ENCODE data around the gene BDH1. TPM values are rescaled to one million over a fixed set of nuclear protein-coding genes. Genes with fewer than 3 reads are reported as not detected.

Gene BDH1
- total RNA-seq, 1 experiment from 2014 or later: 57.6 TPM

- no peak for TF ChIP-seq EZH2 (IDR thresholded peaks at IDR 0.05; ENCODE audit: borderline replicate concordance, low read depth, low read length, poor library complexity, severe bottlenecking)
- TF ChIP-seq CTCF (conservative IDR thresholded peaks at IDR 0.05; ENCODE audit: low read depth, low read length): no peak
- peaks cover 34% of the 10 kb centered on the region for H3K4me1 ChIP-seq (ENCODE audit: insufficient read depth, low read length, poor library complexity, severe bottlenecking)
- H3K36me3 ChIP-seq (ENCODE audit: insufficient read depth, low read length, poor library complexity, severe bottlenecking): no peaks in the 10 kb centered on the region
- no peaks in the 10 kb centered on the region for H3K27me3 ChIP-seq (replicated peaks; ENCODE audit: insufficient read depth, low read depth, low read length, poor library complexity)
- H3K27ac ChIP-seq (ENCODE audit: low read depth, low read length, poor library complexity, severe bottlenecking): peak overlapping the region; percentile 67
- BruUV-seq (replicated peaks): no TSS peak
- no peak overlapping the region for H3K4me3 ChIP-seq (ENCODE audit: low read depth, low read length, poor library complexity, severe bottlenecking)
- intact Hi-C loops (cut with micrococcal nuclease; ENCODE audit: unreplicated experiment): no loop called here
- POLR2A ChIA-PET (ENCODE audit: low non-redundant PET): no interaction called here
- CTCF ChIA-PET: no interaction called here
- H3K9me3 ChIP-seq (ENCODE audit: low read depth, low read length, poor library complexity, severe bottlenecking): no peaks in the 10 kb centered on the region
- DNase-seq (ENCODE audit: low spot score): no peak
These were observed 89.7 kb downstream of the BDH1 start for GRCh38 chr3:197465996-197466549.

- no peak for DNase-seq (ENCODE audit: low spot score)
- CTCF ChIA-PET: no interaction called here
- no peak overlapping the region for H3K4me3 ChIP-seq (ENCODE audit: low read depth, low read length, poor library complexity, severe bottlenecking)
- H3K36me3 ChIP-seq (ENCODE audit: insufficient read depth, low read length, poor library complexity, severe bottlenecking): no peaks in the 10 kb centered on the region
- BruUV-seq (replicated peaks): no TSS peak
- H3K27me3 ChIP-seq (replicated peaks; ENCODE audit: insufficient read depth, low read depth, low read length, poor library complexity): no peaks in the 10 kb centered on the region
- TF ChIP-seq EZH2 (IDR thresholded peaks at IDR 0.05; ENCODE audit: borderline replicate concordance, low read depth, low read length, poor library complexity, severe bottlenecking) (no peak), CTCF (conservative IDR thresholded peaks at IDR 0.05; ENCODE audit: low read depth, low read length) (no peak)
- no peak overlapping the region for H3K27ac ChIP-seq (ENCODE audit: low read depth, low read length, poor library complexity, severe bottlenecking)
- POLR2A ChIA-PET (ENCODE audit: low non-redundant PET): no interaction called here
- peaks cover 29% of the 10 kb centered on the region for H3K4me1 ChIP-seq (ENCODE audit: insufficient read depth, low read length, poor library complexity, severe bottlenecking)
- H3K9me3 ChIP-seq (ENCODE audit: low read depth, low read length, poor library complexity, severe bottlenecking): no peaks in the 10 kb centered on the region
- intact Hi-C loops (cut with micrococcal nuclease; ENCODE audit: unreplicated experiment): no loop called here
These were observed 90.4 kb downstream of the BDH1 start for GRCh38 chr3:197465197-197465995.

- TF ChIP-seq CTCF (conservative IDR thresholded peaks at IDR 0.05; ENCODE audit: low read depth, low read length) (no peak), EZH2 (IDR thresholded peaks at IDR 0.05; ENCODE audit: borderline replicate concordance, low read depth, low read length, poor library complexity, severe bottlenecking) (no peak)
- H3K27me3 ChIP-seq (replicated peaks; ENCODE audit: insufficient read depth, low read depth, low read length, poor library complexity): no peaks in the 10 kb centered on the region
- ChIA-PET POLR2A (ENCODE audit: low non-redundant PET) (no interaction called here), CTCF (no interaction called here)
- no peaks in the 10 kb centered on the region for H3K9me3 ChIP-seq (ENCODE audit: low read depth, low read length, poor library complexity, severe bottlenecking)
- H3K4me3 ChIP-seq (ENCODE audit: low read depth, low read length, poor library complexity, severe bottlenecking): no peak overlapping the region
- H3K4me1 ChIP-seq (ENCODE audit: insufficient read depth, low read length, poor library complexity, severe bottlenecking): peaks cover 29% of the 10 kb centered on the region
- no peaks in the 10 kb centered on the region for H3K36me3 ChIP-seq (ENCODE audit: insufficient read depth, low read length, poor library complexity, severe bottlenecking)
- H3K27ac ChIP-seq (ENCODE audit: low read depth, low read length, poor library complexity, severe bottlenecking): no peak overlapping the region
- no peak for DNase-seq (ENCODE audit: low spot score)
- intact Hi-C loops (cut with micrococcal nuclease; ENCODE audit: unreplicated experiment): no loop called here
- BruUV-seq (replicated peaks): no TSS peak
These were observed 91.0 kb downstream of the BDH1 start for GRCh38 chr3:197464794-197465193.

All from A673 (cell line).